GM20000 (cell line): ENCODE measurements around the gene GLP1R.

Experiments
- DNase-seq: peaks from one replicate; pipeline ENCODE4 v3.0.0; 2012; ENCODE audit warnings: low spot score
- CTCF ChIP-seq: IDR thresholded peaks from 2 replicates; pipeline ENCODE4 v1.5.1; 2012; ENCODE audit warnings: mild to moderate bottlenecking, control low read depth; ENCODE audit errors: extremely low read depth, missing control alignments

GLP1R gene

GRCh38 chr6:39053016-39053624 is 4.5 kb downstream of the GLP1R start:
- no peak for TF ChIP-seq CTCF
- DNase-seq: no peak

- no peak for DNase-seq
- no peak for TF ChIP-seq CTCF
Observed at GRCh38 chr6:39053854-39054576, 5.4 kb downstream of the GLP1R start.

- no peak for TF ChIP-seq CTCF
Observed at GRCh38 chr6:39054577-39055142, 6.1 kb downstream of the GLP1R start.

GRCh38 chr6:39055661-39056060 is 7.1 kb downstream of the GLP1R start:
- DNase-seq: no peak
- TF ChIP-seq CTCF: no peak

More at GRCh38 chr6:39054577-39055142, 6.1 kb downstream of the GLP1R start:
- DNase-seq: no peak

GRCh38 chr6:39056191-39056590 is 7.6 kb downstream of the GLP1R start:
- DNase-seq: no peak
- TF ChIP-seq CTCF: no peak

- TF ChIP-seq CTCF: no peak
- DNase-seq: no peak
Observed at GRCh38 chr6:39056681-39057080, 8.1 kb downstream of the GLP1R start.
